Common myeloid progenitor, CD34-positive (primary cell): ENCODE data around the gene RAD51C.
"Not testable (repeated sequence)": the region's sequence is repeated elsewhere in the genome, so short reads cannot be mapped to it uniquely, and the experiment has no call there.

Experiments used
- CTCF ChIA-PET: fragments of 350-600 bp; sonication (Branson Sonifier 250); formaldehyde crosslinking; loops from one replicate; lab custom pipeline; 2021; ENCODE audit warnings: antibody characterized with exemption; lab: Charles Lee
- POLR2A ChIA-PET: fragments of 350-600 bp; sonication (Branson Sonifier 250); formaldehyde crosslinking; loops from one replicate; lab custom pipeline; 2021; ENCODE audit warnings: antibody characterized with exemption; lab: Charles Lee
- DNase-seq, 3 donors: peaks; one replicate each; pipeline versions ENCODE4 v3.0.0 to v3.0.0-alpha.2; 2013
- H3K27ac ChIP-seq, 2 experiments: 1 replicate in 1 of 2; 2 replicates in 1 of 2; pipeline ENCODE4 v1.7.0; 2013; ENCODE audit warnings: inconsistent platforms in 2 of 2, low read length in 2 of 2, mild to moderate bottlenecking in 2 of 2, low read depth in 1 of 2, moderate library complexity in 1 of 2; ENCODE audit not compliant: severe bottlenecking in 2 of 2, insufficient read depth in 1 of 2, poor library complexity in 1 of 2
- H3K27me3 ChIP-seq, 5 experiments: replicated peaks in 2 of 5; 1 replicate in 3 of 5; 2 replicates in 2 of 5; pipeline versions ENCODE4 v1.6.1 to v1.7.0; 2013; ENCODE audit warnings: low read length in 4 of 5, mild to moderate bottlenecking in 2 of 5, moderate library complexity in 2 of 5, inconsistent platforms in 1 of 5; ENCODE audit not compliant: insufficient read depth in 5 of 5, control insufficient read depth in 4 of 5
- H3K36me3 ChIP-seq, 4 experiments: 1 replicate in 2 of 4; 2 replicates in 2 of 4; pipeline versions ENCODE4 v1.6.1 to v1.7.0; 2013; ENCODE audit warnings: low read length in 3 of 4, control low read depth in 1 of 4, mild to moderate bottlenecking in 1 of 4; ENCODE audit not compliant: control insufficient read depth in 4 of 4, insufficient read depth in 4 of 4
- H3K4me1 ChIP-seq, 4 experiments: 1 replicate in 3 of 4; 2 replicates in 1 of 4; pipeline versions ENCODE4 v1.6.1 to v1.7.1; 2013; ENCODE audit warnings: low read length in 3 of 4, mild to moderate bottlenecking in 3 of 4, control low read depth in 1 of 4, inconsistent platforms in 1 of 4, moderate library complexity in 1 of 4; ENCODE audit not compliant: control insufficient read depth in 4 of 4, insufficient read depth in 4 of 4; ENCODE audit errors: control extremely low read depth in 1 of 4
- H3K4me3 ChIP-seq, 7 experiments: 1 replicate in 4 of 7; 2 replicates in 3 of 7; pipeline versions ENCODE4 v1.5.1 to v1.7.0; 2013; ENCODE audit warnings: mild to moderate bottlenecking in 7 of 7, low read length in 6 of 7, moderate library complexity in 6 of 7, inconsistent platforms in 2 of 7, low read depth in 2 of 7, control low read depth in 1 of 7; ENCODE audit not compliant: insufficient read depth in 4 of 7, control insufficient read depth in 1 of 7; ENCODE audit errors: extremely low read depth in 1 of 7
- H3K9me3 ChIP-seq, 5 experiments: 1 replicate in 4 of 5; 2 replicates in 1 of 5; pipeline versions ENCODE4 v1.6.1 to v1.7.1; 2013; ENCODE audit warnings: low read length in 4 of 5, mild to moderate bottlenecking in 2 of 5, inconsistent platforms in 1 of 5, low read depth in 1 of 5, moderate library complexity in 1 of 5; ENCODE audit not compliant: control insufficient read depth in 4 of 5, insufficient read depth in 2 of 5; ENCODE audit errors: control extremely low read depth in 1 of 5
- WGBS: methylation state at CpG from one replicate; pipeline ENCODE4 v1.1.5; 2013; ENCODE audit not compliant: insufficient coverage; 5-methylcytosine and 5-hydroxymethylcytosine counted together

Gene RAD51C

DNA sequence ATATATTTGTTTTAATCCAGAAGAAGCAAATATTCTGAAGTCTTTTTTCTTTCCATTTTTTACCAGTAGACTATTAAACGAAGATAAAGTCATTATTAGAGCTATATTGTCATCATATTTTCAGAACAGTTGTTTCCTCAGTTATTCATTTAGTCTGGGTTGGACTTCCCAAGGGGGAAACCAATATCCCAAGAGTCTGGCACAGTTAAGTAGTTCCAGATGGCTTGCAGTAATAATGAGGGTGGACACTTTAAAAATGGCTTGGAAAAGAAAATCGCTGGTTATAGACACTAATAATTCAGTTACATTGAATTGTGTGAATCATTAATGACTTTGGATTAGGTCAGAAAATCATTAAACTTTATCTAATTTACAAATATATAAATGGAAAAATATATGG is 67.1 kb downstream of the RAD51C start:
- Histone ChIP-seq H3K9me3 (no peaks in the 10 kb centered on the region), H3K27ac (no peak overlapping the region), H3K36me3 (no peaks in the 10 kb centered on the region), H3K27me3 (peaks cover 25 to 70% (median 28%) of the 10 kb centered on the region in 5 experiments), H3K4me1 (peaks cover 3 to 18% (median 16%) of the 10 kb centered on the region in 4 experiments), H3K4me3 (no peak overlapping the region)
- DNase-seq, result no peak
- CTCF ChIA-PET, result no interaction called here
- WGBS, result no CpG with 5 or more reads among the region's 2 CpGs
- POLR2A ChIA-PET, result no interaction called here

DNA sequence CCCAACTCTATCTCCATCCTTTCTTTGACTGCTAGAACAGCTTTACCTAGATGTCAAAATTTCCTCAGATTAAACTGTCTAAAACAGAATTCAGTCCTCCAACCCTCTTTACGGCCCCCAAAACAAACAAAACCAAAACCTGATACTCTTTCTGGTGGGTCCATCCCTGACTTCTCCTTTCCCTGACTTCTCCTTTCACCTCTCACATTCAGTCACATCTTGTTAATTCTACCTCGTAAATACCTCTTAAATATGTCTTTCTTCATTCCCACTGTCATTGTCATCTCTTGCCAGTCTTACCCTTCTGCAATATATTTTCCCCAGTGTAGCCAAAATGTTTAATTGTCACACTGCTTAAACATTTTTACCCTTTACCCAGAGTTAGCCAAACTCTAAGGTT is 67.8 kb downstream of the RAD51C start:
- 94% methylated on average over 2 of the region's 2 CpGs for WGBS
- Histone ChIP-seq H3K36me3 (no peaks in the 10 kb centered on the region), H3K4me1 (peaks cover 3 to 18% (median 16%) of the 10 kb centered on the region in 4 experiments), H3K9me3 (no peaks in the 10 kb centered on the region), H3K27me3 (peaks cover 23 to 63% (median 27%) of the 10 kb centered on the region in 5 experiments), H3K27ac (no peak overlapping the region), H3K4me3 (no peak overlapping the region)
- ChIA-PET CTCF (no interaction called here), POLR2A (no interaction called here)
- DNase-seq, result peak in 2 of 3 donors; percentile 7 to 14

DNA sequence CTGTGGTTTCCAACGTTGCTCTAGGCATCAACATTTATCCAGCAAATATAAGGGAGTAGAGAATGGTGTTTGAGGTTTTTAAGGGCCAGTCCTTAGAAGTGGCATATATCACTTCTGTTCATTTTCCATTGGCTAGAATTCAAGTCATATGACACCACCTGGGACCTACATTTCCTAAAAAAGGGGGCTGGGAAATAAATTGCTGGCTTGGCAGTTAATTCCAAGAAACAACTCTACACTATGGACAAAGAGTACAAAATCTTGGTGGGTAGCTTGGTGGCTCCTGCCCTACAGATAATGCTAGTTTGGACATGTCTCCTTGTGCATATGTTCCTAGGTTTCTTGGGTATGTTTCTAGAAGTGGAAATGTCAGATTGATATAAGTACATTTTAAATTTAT is 70.9 kb downstream of the RAD51C start:
- WGBS, result no CpG with 5 or more reads among the region's 1 CpG
- Histone ChIP-seq H3K27ac (no peak overlapping the region), H3K4me3 (no peak overlapping the region), H3K9me3 (no peaks in the 10 kb centered on the region), H3K27me3 (peaks cover 7 to 33% (median 14%) of the 10 kb centered on the region in 5 experiments), H3K36me3 (no peaks in the 10 kb centered on the region), H3K4me1 (no peaks in the 10 kb centered on the region)
- no peak for DNase-seq
- CTCF ChIA-PET, result no interaction called here
- POLR2A ChIA-PET, result no interaction called here

DNA sequence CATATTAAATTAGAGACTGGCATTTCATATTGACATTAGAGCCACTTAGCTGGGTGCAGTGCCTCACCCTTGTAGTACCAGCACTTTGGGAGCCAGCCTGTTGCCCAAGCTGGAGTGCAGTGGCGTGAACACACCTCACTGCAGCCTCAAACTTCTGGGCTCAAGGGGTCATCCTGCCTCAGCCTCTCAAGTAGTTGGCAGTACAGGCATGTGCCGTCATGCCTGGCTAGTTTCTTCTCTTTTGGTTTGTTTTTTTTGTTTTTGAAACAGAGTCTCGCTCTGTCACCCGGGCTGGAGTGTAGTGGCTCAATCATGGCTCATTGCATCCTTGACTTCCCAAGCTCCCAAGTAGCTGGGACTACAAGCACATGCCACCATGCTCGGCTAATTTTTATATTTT is 72.0 kb downstream of the RAD51C start:
- Histone ChIP-seq H3K4me3 (no peak overlapping the region), H3K36me3 (no peaks in the 10 kb centered on the region), H3K27me3 (peaks cover 5 to 22% (median 11%) of the 10 kb centered on the region in 5 experiments), H3K4me1 (no peaks in the 10 kb centered on the region), H3K27ac (no peak overlapping the region), H3K9me3 (no peaks in the 10 kb centered on the region)
- CTCF ChIA-PET, result no interaction called here
- DNase-seq, result no peak
- 75% methylated on average over 4 of the region's 5 CpGs for WGBS
- POLR2A ChIA-PET, result no interaction called here

DNA sequence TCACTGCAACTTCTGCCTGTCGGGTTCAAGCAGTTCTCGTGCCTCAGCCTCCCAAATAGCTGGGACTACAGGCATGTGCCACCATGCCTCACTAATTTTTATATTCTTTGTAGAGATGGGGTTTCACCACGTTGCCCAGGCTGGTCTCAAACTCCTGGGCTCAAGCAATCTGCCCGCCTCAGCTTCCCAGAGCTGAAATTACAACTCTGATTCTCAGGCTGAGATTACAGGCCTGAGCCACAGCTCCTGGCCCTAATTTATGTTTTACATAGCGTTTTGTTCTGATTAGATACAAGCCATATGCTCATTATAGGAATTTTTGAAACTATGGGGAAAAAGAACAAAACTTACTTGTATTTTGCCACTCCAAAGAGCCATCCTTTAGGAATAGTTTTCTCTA is 86.1 kb downstream of the RAD51C start:
- H3K27me3 ChIP-seq, H3K4me3 ChIP-seq, H3K9me3 ChIP-seq, H3K4me1 ChIP-seq, DNase-seq, H3K36me3 ChIP-seq, POLR2A ChIA-PET, CTCF ChIA-PET, H3K27ac ChIP-seq: not testable (repeated sequence)
- 83% methylated on average over 2 of the region's 5 CpGs for WGBS

DNA sequence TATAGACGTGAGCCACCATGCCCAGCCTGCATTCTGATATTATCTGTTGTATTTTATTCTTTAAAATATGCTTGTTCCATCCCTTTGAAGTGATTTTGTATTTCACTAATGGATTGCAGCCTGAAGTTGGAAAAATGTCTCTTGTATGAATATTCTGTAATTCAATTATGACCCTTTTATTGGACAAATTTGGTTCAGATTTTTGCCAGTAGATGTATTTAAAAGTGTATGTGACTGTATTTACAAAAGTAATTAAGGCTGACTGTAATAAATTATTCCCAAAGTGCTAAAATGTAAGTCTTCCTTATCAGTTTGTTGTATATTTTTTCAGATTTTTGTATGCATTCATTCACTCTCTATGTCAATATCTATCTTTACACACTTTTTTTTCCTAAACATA is 87.0 kb downstream of the RAD51C start:
- DNase-seq, result no peak
- no CpG with 5 or more reads among the region's 1 CpG for WGBS
- Histone ChIP-seq H3K27me3 (peaks cover 0 to 4% (median 0%) of the 10 kb centered on the region in 5 experiments), H3K4me1 (no peaks in the 10 kb centered on the region), H3K36me3 (no peaks in the 10 kb centered on the region), H3K9me3 (no peaks in the 10 kb centered on the region), H3K4me3 (no peak overlapping the region), H3K27ac (no peak overlapping the region)
- POLR2A ChIA-PET, result no interaction called here
- CTCF ChIA-PET, result no interaction called here

DNA sequence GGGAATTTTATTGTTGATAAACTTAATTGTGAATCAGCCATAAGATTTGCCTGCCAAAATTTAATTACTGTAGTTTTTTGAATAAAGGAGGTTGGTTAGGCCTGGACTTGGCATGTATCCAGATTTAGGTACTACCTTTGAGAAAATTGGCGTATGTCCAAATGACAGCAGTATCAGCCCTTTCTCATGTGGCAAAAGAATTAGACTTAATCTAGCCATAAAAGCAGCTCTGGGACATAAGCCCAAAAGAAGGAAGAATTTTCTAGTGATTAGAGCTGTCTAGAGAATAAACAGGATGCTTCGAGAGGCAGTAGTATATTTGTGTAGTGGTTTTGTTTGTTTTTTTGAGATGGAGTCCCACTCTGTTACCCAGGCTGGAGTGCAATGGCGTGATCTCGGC is 91.0 kb downstream of the RAD51C start:
- WGBS, result 100% methylated on average over 1 of the region's 4 CpGs
- Histone ChIP-seq H3K27me3 (peaks cover 0 to 4% (median 0%) of the 10 kb centered on the region in 5 experiments), H3K4me3 (no peak overlapping the region), H3K36me3 (no peaks in the 10 kb centered on the region), H3K27ac (no peak overlapping the region), H3K9me3 (no peaks in the 10 kb centered on the region), H3K4me1 (no peaks in the 10 kb centered on the region)
- DNase-seq, result no peak
- ChIA-PET CTCF (no interaction called here), POLR2A (no interaction called here)
